GM21825 (cell line): Measurements from ENCODE around the gene METTL23.

Source experiments
- ATAC-seq: cut with Tn5 transposase; IDR thresholded peaks from one replicate; pipeline ENCODE4 v1.9.1; 2021; ENCODE audit warnings: mild to moderate bottlenecking, moderate library complexity; ENCODE audit not compliant: unreplicated experiment

METTL23 gene

GRCh38 chr17:76726776-76727718 is at the start of gene METTL23:
METTL23 (plus strand) TSS chr17:76726839; CDS start chr17:76729711, 2,872 bp downstream.
- ATAC-seq: peak; percentile 47

- no peak for ATAC-seq
These were observed 49.2 kb upstream of the METTL23 start for GRCh38 chr17:76677406-76677805.

- no peak for ATAC-seq
These were observed 48.3 kb upstream of the METTL23 start for GRCh38 chr17:76678330-76678729.

- ATAC-seq: no peak
These were observed 47.4 kb upstream of the METTL23 start for GRCh38 chr17:76679239-76679638.

- ATAC-seq: no peak
These were observed 45.2 kb upstream of the METTL23 start for GRCh38 chr17:76681222-76682137.

- no peak for ATAC-seq
These were observed 44.3 kb upstream of the METTL23 start for GRCh38 chr17:76682296-76682695.

GRCh38 chr17:76683011-76683755 is 43.5 kb upstream of the METTL23 start:
- no peak for ATAC-seq

- ATAC-seq: no peak
These were observed 42.5 kb upstream of the METTL23 start for GRCh38 chr17:76683921-76684745.

GRCh38 chr17:76684756-76685155 is 41.9 kb upstream of the METTL23 start:
- no peak for ATAC-seq

GRCh38 chr17:76685366-76685765 is 41.3 kb upstream of the METTL23 start:
- ATAC-seq: no peak

GRCh38 chr17:76685846-76686245 is 40.8 kb upstream of the METTL23 start:
- ATAC-seq: no peak

GRCh38 chr17:76686538-76687297 is 39.9 kb upstream of the METTL23 start:
- no peak for ATAC-seq

GRCh38 chr17:76687298-76688164 is 39.1 kb upstream of the METTL23 start:
- no peak for ATAC-seq

- ATAC-seq: no peak
These were observed 38.4 kb upstream of the METTL23 start for GRCh38 chr17:76688165-76688622.

GRCh38 chr17:76689859-76690258 is 36.8 kb upstream of the METTL23 start:
- no peak for ATAC-seq

- no peak for ATAC-seq
These were observed 35.9 kb upstream of the METTL23 start for GRCh38 chr17:76690596-76691280.

- ATAC-seq: no peak
These were observed 35.1 kb upstream of the METTL23 start for GRCh38 chr17:76691379-76692191.
